Epidermal melanocyte (primary cell): ENCODE data around the gene OR1J2.
"Not testable (repeated sequence)": the region's sequence is repeated elsewhere in the genome, so short reads cannot be mapped to it uniquely, and the experiment has no call there.

Experiments used
- DNase-seq: peaks from one replicate; pipeline ENCODE4 v3.0.0; 2011; ENCODE audit warnings: low spot score; ENCODE audit not compliant: insufficient read length

OR1J2 gene, protein sequence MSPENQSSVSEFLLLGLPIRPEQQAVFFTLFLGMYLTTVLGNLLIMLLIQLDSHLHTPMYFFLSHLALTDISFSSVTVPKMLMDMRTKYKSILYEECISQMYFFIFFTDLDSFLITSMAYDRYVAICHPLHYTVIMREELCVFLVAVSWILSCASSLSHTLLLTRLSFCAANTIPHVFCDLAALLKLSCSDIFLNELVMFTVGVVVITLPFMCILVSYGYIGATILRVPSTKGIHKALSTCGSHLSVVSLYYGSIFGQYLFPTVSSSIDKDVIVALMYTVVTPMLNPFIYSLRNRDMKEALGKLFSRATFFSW

DNA sequence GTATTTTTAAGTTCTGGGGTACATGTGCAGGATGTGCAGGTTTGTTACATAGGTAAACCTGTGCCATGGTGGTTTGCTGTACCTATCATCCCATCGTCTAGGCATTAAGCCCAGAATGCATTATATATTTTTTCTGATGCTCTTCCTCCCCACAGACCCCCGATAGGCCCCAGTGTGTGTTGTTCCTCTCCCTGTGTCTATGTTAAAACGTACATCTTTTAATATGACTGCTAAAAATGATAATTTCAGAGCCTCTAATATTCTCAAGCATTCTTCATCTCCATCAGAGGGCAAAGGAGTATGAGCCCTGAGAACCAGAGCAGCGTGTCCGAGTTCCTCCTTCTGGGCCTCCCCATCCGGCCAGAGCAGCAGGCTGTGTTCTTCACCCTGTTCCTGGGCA is at the start of gene OR1J2:
OR1J2 (plus strand) TSS at position 301 of the 400 bp plus-strand sequence; CDS start at position 301, 0 bp downstream.
- DNase-seq, result no peak

DNA sequence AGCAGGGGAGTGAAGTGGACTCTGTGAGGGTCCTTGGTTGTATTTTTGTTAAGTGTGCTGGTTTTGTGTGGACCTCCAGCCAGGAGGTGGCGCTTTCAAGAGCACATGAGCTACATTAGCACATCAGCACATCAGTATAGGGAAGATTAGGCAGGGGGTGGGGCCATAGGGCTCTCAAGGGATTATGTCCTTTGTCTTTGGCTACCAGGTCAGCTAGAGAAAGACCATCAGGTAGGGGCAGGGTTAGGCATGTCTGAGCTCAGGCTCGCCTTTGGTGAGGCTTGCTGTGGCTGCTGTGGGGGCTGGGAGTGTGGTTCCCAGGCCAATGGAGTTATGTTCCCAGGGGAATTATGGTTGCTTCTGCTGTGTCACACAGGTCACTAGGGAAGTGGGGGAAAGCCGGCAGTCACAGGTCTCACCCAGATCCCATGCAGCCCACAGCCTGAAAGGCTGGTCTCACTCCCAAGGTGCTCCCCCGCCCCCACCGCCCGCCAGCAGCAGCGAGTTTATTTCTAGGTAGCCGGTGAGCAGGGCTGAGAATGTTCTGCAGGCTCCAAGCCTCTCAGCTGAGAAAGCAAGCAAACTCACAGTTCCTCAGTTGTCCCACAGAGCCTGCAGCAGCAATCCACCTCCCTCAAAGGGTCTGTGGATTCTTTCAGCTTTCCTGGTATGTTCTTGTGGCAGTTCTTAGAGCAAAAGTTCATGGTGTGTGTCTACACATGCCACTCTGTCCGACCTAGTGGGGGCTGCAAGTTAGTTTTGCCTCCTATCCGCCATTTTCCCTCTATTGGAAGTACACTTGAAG is 46.6 kb upstream of the OR1J2 start:
- DNase-seq, result no peak

DNA sequence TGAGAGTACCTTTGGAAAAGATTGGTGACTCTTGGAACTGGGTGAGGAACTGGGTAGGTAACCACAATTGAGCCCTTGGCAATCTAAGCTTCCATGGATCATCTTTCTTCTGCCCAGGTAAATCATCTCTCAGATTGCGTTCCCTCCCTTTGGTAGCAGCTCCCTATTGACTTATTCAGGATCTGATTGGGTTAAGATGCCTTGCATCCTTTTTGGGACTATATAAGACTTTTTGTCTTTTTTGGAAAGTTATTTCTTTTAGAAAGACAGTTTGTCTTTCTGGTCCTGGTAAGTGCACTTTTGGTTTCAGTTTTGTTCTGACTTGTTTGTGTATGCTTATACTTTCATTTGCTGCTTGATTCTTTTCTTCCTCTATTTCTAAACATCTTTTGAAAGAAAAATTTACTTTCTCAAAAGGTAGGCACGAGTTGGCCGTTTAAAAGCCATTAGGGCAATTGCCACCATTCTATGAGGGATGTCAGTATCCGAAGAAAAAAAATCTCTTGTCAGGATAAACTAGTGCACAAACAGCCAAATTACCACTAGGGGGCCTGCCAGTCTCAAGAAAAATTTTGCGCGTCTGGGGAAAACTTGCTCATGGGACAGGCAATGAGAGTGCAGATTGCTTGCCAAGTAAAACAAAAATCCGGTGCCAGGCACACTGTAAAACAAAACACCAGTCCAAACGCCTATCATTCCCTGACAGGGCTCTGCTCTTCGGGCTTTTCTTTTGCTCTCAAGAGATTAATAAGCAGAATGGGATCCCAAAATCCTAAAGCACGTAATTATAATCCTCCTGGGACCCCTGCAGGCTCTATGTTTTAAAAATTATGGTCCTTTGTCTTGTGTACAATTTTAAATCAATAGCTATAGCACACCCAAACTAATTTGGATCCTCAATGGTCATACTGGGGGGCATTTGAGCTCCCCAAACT is 45.7 kb upstream of the OR1J2 start:
- DNase-seq, result peak; percentile 78

DNA sequence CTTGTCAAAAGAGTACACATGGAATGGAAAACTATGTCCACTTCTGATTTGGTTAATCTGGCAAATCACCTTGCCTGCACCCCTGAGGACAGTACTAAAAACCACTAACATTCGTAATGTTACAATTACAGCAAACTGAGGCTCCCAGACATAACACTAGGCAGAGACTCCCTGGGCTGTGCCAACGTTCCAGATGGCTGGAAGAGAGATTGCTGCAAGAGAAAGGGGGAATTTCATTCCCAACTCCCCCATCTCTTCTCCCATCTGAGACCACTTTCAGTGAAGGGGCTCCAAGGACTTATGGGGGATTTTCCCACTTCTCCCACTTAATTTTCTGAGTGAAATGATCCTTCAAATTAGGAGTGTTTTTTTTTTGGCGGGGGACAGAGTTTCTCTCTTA is 44.1 kb upstream of the OR1J2 start:
- no peak for DNase-seq

DNA sequence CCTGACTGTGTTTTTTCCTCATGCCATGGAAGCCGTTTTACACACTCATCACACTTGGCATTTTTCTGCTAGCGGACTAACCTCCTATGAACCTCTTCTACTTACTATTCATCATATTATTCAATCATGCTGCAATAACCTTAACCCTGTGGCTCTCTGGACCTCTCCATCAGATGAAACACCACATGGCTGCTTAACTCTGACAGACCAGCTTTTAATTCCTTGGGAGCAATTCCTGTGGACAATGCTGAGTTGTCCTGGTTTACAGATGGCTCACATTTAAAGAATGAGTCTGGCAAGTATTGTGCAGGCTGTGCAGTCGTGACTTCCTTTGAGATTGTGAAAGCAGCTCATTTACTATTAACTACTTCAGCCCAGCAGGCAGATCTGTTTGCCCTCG is 41.9 kb upstream of the OR1J2 start:
- DNase-seq, result no peak

DNA sequence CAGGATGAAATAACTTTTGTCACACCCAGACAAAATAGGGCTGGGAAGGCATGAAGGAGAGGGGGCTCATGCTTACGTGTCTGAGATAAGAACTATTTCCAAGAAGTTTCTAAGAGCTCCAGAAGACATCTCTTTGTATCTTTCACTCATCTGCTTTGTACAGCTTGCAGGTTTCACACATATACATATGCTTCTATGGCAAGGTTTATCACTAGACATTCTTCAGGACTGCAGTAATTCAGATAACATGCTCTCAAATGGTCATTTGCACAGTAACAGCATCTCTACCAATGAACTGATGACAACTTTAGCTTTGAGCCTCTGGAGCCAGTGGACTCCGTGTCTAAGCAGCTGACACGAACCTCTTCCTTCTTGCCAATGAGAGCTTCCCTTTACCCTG is 36.0 kb upstream of the OR1J2 start:
- no peak for DNase-seq

DNA sequence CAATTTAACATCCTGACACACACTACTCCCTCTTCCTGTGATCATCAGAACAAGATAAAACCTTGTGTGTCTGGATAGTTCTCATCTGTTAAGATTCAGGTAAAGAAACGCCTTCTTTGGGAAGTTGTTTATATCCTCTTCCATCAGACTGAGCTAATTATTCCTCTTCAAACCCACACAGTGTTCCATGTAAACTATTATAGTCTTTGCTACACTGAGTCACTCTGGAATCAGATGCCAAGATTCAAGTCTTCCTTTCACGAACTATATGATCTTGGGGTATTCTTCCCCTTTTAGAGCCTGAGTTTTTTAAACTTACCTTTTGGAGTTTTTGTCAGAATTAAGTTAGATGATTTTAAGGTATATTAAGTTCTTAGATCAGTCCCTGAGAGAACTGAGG is 34.9 kb upstream of the OR1J2 start:
- no peak for DNase-seq

DNA sequence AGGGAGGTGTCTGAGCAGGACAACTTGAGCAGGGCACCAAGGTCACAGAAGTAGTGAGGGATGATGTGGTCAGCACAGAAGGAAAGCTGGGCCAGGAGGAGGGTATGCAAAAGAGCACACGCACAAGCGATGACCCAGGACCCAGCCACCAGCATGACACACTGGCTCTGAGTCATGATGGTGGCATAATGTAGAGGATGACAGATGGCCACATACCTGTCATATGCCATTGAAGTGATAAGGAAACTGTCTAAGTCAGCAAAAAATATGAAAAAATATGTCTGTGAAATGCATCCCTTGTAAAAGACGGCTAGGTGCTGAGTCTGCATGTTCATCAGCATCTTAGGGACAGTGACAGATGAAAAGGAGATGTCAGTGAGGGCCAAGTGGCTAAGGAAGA is 33.3 kb upstream of the OR1J2 start:
- DNase-seq, result no peak

DNA sequence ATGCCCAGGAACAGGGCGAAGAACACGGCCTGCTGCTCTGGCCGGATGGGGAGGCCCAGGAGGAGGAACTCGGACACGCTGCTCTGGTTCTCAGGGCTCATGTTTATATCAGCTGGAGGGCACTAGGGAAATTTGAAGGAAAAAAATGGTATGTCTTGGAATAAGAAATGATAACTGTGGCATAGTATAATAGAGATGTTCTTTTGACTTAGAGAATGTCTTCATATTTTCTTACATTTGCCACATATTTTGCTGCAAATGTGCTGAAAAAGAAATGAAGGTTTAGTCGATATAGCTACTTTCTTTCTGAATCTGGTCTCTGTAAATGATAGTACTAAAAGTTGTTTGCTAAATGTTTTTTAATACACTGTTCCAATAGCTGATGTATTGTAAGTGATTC is 32.8 kb upstream of the OR1J2 start, which contains the start of gene OR1J1:
OR1J1 (minus strand) TSS at position 101 of the 400 bp plus-strand sequence; CDS start at position 101, 0 bp downstream.
- no peak for DNase-seq

DNA sequence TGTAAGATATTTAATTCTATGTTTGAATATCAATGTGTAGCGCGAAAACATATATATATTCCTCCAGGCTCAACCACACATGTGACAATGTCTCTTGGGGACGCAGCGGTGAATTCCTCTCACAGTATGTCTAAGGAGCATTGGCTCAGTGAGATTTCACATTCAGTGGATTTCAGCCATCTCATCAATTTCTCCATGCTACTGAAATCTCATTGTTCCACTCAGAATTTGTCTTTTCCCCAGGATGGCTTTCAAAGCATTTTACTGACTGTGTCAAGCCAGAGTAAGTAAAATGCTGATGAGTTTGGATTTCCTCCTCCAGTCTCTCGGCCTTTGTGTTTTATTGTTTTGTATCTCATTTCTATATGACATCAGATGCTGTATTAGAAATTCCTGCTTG is 31.5 kb upstream of the OR1J2 start:
- DNase-seq, result no peak

DNA sequence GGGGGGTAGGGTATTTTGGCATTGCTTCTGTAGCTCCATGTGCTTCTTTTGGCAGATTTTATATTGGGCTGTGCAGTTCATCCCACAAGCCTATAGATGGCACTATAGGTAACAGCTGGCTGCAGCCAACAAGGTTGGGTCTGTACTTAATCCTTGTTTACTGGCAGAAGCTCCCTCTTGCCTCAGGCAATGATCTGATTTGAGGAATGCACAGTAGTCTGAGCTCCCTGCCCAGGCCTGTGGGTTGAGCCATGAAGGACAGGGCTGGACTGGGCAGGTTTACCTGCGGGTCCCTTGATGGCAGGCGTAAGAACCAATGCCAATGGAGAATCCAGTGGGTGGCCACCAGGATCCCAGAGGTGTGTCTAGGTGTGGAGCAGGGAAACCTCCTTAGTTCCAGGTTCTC is 11.7 kb upstream of the OR1J2 start:
- peak; percentile 21 for DNase-seq

DNA sequence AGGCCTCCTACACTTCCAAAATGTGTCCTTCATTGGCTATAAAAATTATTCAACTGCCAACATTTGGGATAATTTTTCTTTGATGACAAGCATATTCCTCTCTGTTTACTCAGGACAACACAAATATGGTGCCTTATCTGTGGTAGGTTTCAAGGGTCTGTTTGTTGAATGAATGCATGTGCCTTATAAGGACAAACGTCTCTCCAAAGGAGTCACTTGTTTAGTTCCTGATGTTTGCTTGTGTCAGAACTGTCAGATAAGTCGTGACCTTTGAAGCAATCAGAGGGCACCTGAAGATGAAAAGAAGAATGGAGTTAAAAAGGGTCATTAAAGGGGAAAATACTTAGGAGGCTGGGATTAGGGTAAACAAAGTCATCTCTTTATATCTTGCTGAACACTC is 3.6 kb upstream of the OR1J2 start:
- DNase-seq, result no peak

DNA sequence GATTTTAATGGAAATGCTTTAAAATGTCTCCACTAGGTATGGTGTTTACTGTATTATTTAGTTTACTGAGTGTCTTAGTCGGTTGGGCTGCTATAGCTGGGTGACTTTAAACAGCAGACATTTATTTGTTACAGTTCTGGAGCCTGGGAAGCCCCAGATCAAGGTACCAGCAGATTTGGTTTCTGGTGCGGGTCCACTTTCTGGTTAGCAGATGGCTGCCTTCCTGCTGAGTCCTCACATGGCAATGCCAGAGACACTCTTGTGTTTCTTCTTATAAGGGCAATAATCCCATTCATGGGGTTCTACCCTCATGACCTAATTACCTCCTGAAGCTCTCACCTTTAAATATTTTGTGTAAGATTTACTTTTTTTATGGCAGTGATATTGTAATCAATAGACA is 7.6 kb downstream of the OR1J2 start:
- DNase-seq, result no peak

DNA sequence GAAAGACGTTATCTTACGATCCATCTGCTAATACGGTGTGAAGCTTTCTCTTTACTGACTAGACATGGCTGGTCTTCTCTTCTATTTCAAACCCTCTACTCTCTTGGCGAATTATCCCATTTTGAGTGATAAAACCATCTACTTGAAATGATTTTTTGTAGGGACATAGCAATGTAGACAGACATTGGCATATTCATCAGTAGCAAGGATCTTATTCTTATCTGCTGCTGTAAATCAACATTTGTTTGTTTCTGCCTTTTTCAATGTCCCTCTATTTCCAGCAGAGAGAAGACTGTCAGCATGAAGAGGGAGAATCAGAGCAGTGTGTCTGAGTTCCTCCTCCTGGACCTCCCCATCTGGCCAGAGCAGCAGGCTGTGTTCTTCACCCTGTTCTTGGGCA is 8.2 kb downstream of the OR1J2 start, which contains the start of gene OR1J4:
OR1J4 (plus strand) TSS at position 301 of the 400 bp plus-strand sequence; CDS start at position 301, 0 bp downstream.
- no peak for DNase-seq

DNA sequence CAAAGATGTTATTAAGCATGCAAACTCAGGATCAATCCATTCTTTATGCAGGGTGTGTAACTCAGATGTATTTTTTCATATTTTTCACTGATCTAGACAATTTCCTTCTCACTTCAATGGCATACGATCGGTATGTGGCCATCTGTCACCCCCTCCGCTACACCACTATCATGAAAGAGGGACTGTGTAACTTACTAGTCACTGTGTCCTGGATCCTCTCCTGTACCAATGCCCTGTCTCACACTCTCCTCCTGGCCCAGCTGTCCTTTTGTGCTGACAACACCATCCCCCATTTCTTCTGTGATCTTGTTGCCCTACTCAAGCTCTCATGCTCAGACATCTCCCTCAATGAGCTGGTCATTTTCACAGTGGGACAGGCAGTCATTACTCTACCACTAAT is 8.8 kb downstream of the OR1J2 start:
- DNase-seq, result no peak

DNA sequence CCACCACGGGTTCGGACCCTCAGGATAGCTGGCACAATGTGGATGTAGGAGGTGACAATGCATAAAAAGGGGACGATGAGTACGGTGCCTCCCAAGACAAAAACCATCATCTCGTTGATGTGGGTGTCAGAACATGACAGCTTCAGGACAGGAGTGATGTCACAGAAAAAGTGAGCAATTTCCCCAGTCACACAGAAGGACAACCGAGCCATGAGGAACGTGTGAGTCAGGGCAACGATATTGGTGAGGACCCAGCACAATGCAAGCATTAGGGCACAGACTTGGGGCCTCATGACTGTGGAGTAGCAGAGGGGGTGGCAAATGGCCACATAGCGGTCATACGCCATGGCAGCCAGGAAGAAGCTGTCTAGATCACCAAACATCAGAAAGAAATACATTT is 16.0 kb downstream of the OR1J2 start:
- DNase-seq, result no peak

DNA sequence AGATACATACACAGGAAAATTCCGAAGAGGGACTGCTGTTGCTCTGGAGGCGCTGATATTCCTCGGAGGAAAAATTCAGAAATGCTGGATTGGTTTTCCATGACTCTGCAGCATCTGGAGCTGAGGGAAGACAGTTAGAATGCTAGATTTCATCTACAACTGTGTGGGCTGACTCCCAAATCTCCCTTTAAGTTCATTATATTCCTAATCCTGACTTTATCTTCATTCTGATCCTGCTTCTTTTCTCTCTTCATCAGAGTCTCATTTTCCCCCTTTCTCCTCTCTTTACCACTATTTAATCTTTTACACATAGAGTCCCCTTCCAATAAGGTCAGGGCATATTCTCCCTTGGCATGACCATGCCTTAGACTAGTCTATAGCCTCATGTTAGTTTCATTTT is 16.6 kb downstream of the OR1J2 start, which contains the start of gene OR1N1:
OR1N1 (minus strand) TSS at position 101 of the 400 bp plus-strand sequence; CDS start at position 101, 0 bp downstream.
- no peak for DNase-seq

DNA sequence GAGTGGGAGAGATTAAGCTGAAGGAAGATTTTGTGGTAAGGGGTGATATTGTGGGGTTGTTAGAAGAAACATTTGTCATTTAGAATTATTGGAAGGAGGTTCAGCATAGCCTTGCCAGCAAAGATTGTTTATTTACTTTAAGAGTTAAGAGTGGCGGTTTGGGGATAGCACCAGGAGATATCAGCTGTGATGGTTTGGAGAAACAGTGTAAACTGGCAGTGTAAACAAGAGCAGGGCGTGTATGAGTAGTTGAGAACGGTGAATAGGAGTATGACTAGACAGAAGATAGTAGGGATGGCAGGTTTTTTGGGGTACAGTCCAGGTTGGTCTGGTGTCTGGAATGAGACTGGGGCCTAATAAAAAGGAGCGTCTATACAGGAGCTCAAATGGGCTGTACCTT is 20.6 kb downstream of the OR1J2 start:
- not testable (repeated sequence) for DNase-seq

DNA sequence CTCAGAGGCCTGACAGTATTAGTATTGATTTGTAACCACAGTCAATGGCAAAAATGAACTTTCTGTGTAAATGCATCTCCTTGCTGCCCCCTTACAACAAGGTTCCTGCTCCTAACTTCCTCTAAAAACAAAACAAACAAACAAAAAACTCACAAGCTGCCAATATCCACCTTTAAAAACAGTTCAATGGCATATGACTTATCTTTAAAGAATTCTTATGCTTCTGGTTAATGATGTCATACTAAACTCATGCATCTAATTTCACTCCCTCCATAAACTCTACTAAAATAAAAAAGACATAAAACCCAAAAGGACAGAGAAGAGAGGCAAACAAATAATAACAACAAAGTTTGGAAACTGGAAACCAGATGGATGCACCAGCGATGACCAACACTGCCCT is 25.5 kb downstream of the OR1J2 start:
- DNase-seq, result no peak

DNA sequence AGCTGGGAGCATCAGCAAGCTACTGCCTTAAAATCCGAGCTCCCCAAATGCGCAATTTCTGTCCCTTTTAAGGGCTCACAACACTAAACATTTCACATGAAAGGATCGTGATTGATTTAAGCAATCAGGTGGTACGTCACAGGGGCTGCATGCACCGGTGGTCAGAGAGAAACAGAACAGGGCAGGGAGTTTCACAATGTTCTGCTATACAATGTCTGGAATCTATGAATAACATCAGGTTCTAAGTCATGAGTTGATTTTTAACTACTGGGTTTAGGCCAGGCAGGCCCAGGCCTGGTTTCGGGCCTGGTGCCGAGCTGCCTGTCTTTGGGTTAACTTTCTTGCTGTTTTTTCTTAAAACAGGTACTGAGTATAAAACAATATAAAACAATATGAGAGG is 26.5 kb downstream of the OR1J2 start:
- DNase-seq, result not testable (repeated sequence)

DNA sequence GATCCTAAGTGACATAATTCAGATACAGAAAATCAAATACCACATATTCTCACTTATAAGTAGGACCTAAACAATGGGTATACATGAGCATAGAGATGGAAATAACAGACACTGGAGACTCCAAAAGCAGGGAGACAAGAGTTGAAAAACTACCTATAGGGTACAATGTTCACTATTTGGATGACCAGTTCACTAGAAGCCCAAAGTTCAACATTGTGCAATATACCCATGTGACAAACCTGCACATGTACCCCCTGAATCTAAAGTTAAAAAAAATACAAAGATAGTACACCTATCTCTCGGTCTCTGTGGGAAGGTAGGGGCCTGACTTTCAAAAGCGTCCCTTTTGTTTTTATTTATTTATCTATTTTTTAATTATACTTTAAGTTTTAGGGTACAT is 28.2 kb downstream of the OR1J2 start:
- DNase-seq, result no peak
